Measurements from ENCODE around the gene KCNQ1.

Gene KCNQ1, protein sequence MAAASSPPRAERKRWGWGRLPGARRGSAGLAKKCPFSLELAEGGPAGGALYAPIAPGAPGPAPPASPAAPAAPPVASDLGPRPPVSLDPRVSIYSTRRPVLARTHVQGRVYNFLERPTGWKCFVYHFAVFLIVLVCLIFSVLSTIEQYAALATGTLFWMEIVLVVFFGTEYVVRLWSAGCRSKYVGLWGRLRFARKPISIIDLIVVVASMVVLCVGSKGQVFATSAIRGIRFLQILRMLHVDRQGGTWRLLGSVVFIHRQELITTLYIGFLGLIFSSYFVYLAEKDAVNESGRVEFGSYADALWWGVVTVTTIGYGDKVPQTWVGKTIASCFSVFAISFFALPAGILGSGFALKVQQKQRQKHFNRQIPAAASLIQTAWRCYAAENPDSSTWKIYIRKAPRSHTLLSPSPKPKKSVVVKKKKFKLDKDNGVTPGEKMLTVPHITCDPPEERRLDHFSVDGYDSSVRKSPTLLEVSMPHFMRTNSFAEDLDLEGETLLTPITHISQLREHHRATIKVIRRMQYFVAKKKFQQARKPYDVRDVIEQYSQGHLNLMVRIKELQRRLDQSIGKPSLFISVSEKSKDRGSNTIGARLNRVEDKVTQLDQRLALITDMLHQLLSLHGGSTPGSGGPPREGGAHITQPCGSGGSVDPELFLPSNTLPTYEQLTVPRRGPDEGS

DNA sequence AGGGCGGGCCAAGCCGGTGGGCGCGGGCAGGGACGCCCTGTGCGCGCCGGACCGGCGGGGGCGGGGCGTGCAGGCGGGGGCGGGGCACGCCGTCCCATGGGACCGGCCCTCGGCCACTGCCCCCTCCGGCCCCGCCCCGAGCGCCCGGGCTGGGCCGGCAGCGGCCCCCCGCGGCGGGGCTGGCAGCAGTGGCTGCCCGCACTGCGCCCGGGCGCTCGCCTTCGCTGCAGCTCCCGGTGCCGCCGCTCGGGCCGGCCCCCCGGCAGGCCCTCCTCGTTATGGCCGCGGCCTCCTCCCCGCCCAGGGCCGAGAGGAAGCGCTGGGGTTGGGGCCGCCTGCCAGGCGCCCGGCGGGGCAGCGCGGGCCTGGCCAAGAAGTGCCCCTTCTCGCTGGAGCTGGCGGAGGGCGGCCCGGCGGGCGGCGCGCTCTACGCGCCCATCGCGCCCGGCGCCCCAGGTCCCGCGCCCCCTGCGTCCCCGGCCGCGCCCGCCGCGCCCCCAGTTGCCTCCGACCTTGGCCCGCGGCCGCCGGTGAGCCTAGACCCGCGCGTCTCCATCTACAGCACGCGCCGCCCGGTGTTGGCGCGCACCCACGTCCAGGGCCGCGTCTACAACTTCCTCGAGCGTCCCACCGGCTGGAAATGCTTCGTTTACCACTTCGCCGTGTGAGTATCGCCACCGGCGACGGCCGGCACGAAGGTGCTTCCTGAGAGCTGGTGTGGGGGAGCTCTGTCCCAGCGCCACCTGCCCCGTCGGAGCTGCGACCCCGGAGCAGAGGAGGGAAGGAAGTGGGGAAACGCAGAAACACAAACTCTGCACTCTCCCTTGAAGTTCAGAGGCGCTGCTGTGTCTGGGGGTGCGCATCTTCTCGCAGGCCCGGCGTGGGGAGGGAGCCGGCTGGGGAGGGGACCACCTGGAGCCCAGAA lies at the start of gene KCNQ1:
KCNQ1 (plus strand) TSS at position 188 of the 925 bp plus-strand sequence; CDS start at position 279, 91 bp downstream.
- peak; percentile 14 for DNase-seq

DNA sequence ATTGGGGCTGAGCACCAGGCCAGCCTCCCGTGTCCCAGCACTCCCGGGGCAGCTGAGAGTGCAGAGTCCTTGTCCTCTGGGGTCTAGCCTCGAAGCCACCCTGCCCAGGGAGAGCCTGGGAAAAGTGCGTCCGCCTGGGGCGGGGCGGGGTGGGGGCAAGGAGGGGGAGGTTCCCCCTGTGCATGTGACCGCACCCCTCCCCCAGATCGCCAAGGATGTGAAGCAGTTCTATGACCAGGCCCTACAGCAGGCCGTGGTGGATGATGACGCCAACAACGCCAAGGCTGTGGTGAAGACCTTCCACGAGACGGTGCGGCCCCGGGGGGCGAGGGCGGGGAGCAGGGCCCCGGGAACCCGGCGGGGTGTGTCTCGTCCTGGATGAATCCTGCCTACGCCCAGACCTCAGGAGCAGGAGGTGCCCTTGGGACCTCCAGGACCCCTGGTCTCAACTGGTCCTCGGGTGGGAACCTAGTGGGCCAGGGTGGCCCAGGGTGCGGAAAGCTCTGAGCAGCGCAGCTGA lies 49.5 kb upstream of the KCNQ1 start:
- DNase-seq = no peak

DNA sequence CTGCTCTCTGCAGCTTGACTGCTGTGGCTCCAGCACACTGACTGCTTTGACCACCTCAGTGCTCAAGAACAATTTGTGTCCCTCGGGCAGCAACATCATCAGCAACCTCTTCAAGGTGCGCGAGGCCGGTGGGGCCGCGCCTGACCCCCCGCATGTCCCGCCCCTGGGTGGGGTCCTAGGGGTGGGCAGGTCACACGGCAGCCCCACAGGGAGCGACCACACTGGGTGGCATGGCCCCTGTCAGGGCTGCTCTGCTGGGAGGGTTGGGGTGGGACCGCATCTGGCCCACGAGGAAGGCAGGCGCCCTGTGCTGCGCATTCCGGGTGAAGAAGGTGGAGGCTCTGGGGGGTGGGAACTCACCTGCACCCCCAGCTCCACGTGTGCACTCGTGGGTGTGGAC lies 49.0 kb upstream of the KCNQ1 start:
- no peak for DNase-seq

DNA sequence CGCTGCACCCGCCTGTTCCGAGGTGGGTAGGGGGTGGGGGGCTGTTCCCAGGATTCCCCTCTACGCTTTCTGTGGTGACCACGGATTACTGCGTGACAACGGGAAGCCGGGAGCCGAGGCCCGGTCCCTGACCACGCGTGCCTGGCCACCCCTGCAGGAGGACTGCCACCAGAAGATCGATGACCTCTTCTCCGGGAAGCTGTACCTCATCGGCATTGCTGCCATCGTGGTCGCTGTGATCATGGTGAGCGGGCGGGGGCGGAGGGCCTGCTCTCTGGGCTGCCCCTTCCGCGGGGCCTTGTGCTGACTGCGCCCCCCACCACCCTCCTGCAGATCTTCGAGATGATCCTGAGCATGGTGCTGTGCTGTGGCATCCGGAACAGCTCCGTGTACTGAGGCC lies 48.3 kb upstream of the KCNQ1 start:
- DNase-seq = no peak

DNA sequence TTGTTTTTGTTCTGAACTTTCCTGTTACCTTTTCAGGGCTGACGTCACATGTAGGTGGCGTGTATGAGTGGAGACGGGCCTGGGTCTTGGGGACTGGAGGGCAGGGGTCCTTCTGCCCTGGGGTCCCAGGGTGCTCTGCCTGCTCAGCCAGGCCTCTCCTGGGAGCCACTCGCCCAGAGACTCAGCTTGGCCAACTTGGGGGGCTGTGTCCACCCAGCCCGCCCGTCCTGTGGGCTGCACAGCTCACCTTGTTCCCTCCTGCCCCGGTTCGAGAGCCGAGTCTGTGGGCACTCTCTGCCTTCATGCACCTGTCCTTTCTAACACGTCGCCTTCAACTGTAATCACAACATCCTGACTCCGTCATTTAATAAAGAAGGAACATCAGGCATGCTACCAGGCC lies 47.8 kb upstream of the KCNQ1 start:
- no peak for DNase-seq

DNA sequence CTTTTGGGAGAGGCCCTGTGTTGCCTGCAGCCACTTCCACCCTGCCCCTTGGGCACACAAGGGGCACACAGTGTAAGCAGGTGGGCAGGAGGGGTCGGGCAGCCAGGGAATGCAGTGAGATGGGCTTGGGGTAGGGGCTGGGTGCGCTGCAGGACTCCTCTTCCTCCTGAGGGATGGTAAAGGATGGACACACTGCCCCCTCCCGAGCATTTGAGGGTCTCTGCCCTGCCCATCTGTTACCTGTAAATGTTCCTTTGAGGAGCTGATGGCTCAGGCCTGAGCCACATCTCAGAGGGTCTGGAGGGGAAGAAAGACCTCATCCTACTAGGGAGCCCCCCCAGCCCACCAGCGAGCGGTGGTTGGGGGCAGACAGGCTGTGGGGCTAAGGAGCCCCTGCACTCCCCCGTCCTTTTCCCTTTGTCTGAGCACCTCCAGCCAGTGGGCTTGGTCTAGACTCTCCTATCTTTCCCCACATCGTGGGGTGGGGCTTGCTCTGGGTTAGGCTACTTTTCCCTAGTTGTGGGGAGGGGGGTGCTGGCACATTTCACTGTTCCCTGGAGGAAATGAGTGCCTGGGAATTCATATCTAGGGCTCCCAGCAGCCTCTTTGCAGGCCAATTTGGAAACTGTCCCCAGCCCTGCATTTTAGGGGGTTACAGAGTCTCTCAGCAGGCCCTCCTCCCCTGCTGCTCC lies 46.0 kb upstream of the KCNQ1 start:
- no peak for DNase-seq

DNA sequence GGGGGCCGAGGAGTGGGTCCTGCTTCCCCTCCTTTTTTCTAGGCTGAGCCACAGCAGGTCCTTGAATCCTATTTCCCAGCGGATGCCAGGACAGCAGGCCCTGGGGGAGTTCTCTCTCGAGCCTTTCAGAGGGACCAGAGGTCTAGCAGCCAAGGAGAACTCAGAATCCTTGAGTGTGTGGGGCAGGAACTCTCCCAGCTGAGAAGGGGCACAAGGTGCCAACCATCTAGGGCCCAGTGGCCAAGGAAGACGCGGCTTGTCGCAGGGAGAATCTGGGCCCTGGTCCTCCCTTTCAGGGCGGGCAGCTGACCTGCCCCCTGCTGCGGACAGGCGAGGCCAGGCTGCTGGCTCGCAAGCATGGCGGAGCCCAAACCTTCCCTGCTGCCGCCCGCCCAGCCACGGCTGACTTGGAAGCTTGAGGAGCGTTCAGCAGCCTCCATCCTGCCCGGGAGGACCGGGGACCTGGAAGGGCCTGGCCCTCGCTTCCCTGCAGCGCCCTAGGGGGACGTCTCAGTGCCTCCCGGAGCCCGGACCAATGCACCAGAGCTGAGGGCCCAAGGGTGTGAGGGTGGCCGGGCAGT lies 45.2 kb upstream of the KCNQ1 start:
- DNase-seq = no peak

DNA sequence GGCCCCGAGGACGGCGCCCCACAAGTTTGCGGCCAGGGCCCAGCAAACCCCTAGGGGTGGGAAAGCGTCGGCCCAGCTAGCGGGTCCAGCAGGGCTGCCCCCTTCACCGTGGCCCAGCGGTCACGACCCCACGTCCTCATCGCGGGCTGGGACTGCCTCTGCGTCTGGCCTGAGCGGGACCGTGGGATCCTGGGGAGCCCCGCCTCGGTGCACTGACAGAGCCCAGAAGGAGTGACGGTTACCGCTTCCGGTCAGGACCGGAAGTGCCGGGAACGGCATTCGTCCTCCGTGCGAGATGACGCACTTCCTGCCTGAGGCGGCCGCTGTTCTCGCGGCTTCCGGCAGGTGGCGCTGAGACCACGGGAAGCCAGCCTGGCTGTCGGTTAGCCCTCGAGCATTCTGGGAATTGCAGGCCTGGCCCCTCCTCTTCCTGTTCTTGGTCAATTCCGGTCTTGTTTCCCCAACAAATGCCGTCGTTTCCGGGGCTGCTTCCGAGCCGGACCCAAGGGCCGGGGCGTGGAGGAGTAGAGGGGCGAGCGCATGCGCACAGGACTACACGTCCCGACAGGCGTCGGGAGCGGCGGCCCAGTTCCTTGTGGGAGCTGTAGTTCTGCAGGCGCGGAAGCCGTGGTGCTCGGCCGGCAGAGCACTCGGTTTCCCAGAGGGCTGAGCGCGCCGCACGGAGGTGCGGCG lies 44.6 kb upstream of the KCNQ1 start, which contains the start of gene TSSC4:
TSSC4 (plus strand) TSS at position 682 of the 693 bp plus-strand sequence. CDS start 1,884 bp downstream, outside the sequence.
- peak; percentile 100 for DNase-seq

DNA sequence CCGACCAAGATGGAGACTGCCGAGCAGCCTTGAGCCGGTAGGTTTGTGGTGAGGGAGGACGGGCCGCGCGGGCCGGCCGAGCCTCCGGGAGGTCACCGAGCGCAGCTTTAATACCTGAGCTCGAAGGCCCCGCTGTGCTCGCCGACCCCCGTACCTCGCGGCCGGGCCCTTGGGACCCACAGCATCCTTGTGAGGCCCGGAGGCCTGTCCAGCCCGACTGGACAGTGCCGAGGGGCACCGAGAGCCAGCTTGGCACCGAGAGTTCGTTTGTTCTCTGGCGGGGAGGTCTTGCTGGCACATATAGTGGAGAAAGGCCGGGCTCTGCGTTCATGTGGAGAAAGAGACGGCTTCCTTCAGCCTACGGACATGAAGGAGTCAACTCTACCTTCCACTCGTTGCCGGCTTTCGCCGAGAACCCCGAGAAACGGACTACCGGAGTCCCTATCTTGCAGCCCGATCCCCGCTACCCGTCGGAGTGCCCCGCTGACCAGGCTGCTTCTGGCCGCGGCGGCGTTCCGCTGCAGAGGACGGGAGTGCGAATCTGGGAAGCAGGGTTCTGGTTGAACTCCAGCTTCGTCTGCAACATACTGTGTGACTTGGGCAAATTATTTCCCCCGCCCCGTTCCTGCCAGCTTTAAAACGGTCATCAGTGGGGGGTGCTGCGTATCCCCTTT lies 43.9 kb upstream of the KCNQ1 start:
- no peak for DNase-seq

DNA sequence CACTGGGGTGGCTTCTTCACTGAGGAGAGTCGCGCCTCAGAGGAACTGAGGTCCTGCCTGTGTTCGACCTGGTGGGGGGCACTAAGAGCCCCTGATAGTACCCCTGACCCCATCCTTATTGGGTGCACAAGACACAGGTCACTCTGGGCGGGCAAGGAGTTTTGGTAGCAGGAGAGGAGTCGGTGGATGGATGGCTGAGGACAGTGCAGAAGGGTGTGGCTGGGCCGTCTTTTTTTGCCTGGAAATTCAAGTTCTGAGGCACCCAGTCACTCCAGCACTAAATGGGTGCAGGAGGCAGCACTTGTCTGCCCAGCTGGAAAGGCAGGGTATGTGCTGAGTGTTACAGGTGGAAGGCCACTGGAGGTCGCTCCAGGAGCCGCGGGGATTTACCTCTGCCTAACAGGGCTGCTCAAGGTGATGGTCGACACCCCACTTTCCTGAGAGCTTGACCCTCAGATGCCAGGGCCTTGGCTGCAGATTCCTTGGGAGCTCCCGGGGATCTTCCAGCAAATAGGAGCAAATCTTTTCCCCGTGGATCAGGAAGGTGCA lies 43.3 kb upstream of the KCNQ1 start:
- no peak for DNase-seq

DNA sequence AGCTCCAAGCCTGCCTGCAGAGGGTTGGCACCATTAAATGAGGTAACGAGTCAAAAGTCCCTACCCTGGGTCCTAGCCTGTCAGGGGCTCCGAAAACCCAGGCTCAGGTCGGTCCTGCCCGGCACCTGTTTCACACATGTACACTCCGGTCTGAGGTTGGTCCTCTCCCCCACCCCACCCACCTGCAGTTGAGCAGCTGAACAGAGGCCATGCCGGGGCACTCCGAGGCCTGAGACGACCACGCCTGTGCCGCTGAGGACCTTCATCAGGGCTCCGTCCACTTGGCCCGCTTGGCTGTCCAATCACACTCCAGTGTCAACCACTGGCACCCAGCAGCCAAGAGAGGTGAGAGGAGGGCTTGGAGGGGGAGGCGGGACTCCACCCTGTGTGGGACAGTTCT lies 42.7 kb upstream of the KCNQ1 start:
- no peak for DNase-seq

DNA sequence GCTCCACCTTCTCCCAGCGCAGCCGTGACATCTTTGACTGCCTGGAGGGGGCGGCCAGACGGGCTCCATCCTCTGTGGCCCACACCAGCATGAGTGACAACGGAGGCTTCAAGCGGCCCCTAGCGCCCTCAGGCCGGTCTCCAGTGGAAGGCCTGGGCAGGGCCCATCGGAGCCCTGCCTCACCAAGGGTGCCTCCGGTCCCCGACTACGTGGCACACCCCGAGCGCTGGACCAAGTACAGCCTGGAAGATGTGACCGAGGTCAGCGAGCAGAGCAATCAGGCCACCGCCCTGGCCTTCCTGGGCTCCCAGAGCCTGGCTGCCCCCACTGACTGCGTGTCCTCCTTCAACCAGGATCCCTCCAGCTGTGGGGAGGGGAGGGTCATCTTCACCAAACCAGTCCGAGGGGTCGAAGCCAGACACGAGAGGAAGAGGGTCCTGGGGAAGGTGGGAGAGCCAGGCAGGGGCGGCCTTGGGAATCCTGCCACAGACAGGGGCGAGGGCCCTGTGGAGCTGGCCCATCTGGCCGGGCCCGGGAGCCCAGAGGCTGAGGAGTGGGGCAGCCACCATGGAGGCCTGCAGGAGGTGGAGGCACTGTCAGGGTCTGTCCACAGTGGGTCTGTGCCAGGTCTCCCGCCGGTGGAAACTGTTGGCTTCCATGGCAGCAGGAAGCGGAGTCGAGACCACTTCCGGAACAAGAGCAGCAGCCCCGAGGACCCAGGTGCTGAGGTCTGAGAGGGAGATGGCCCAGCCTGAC lies 41.7 kb upstream of the KCNQ1 start:
- no peak for DNase-seq

DNA sequence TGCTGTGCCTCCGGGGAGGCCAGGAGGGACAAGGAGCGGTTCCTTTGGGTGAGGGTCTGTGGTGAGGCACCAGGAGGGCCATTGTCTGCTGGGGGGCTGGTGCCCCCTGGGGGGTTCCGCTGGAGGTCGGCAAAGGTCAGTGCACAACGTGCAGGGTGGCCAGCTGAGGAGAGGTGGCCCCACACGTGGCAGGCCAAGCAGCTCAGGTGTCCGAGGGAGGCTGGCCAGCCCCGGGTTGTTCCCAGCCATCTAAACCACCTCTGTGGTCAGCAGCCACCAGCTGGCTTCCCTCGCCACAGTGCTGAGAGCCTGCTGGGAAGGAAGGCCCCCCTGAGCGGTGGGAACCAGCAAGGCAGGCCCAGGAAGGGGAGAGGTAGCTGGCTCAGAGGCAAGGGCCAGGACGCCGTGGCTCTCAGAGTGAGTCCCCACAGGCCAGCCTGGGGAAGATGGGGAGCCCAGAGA lies 40.0 kb upstream of the KCNQ1 start:
- no peak for DNase-seq

DNA sequence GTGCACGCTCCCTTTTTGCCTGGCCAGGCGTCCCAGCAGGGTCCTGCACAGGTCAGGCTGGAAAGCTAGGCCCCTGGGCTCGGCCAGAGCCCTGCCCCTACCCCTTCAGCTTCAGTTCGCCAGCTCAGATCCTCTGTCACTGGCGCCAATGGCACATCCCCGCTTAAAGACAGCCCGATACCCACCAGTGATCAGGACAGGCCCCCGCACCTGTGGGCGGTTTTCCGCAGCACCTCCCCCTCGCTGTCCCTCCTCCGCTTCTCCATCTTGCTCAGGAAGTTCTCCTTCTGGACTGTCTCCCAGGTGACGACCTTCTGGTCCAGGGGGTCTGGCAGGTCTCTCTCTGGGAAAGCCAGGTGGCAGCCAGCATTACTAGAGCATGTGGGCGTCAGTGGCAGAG lies 38.4 kb upstream of the KCNQ1 start:
- DNase-seq = no peak

DNA sequence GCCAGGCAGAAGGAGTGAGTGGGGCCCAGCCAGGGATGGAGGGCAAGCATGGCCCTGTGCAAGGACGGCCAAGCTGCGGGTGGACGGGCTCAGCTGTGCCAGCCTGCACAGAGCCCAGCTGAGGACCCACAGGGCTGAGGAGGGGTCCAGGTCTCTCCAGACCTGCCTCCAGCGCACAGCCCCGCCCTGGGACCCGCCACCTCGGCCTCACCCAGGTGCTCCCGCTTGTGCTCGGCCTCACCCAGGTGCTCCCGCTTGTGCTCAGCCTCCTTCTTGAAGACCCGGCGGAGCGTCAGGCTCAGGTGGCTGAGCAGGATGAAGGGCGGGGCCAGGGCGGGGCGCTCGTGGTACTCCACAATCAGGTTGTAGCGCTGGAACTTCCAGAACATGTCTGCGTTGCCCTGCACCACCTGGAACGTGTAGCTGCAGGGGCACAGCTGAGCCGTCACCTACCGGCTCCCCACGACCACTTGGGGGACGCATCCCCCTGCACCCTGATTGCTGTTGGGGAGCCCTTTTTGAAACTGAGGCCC lies 37.9 kb upstream of the KCNQ1 start:
- no peak for DNase-seq

DNA sequence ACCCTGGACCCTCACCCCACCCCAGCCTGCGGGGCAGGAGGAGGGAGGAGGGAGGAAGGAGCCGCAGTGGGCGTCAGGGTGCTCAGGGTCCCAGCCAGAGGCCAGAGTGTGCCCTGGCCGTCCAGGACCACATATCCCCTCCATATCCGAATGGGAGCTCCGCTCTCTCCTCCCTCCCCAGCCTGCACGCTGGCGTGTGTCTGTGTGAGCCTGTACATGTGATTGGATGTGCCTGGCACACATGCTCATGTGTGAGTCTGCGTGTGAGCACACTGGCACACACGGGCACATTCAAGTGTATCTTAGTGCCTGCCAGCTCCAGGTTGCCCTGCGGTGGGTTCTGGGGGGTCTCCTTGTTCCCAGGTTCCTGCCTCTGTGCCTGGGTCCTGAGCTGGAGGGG lies 36.1 kb upstream of the KCNQ1 start:
- DNase-seq = no peak

DNA sequence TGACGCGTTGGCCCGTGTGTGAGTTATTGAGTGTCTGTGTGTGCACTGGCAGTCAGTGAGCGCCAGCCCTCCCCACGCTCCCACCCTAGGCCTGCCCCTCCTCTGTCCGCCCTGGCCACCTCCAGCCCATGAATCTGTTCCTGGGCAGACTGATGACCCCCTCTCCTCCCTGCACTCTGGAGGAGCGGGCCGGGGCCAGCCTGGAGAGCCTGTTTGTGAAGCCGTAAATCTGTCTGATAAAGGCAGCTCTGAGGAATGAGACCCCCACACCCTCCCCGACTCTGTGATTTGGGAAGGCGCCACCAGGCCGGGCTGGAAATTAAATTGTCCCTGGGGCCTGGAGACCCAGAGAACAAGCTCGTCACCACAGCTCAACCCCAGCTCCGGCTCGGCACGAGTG lies 35.7 kb upstream of the KCNQ1 start:
- no peak for DNase-seq

DNA sequence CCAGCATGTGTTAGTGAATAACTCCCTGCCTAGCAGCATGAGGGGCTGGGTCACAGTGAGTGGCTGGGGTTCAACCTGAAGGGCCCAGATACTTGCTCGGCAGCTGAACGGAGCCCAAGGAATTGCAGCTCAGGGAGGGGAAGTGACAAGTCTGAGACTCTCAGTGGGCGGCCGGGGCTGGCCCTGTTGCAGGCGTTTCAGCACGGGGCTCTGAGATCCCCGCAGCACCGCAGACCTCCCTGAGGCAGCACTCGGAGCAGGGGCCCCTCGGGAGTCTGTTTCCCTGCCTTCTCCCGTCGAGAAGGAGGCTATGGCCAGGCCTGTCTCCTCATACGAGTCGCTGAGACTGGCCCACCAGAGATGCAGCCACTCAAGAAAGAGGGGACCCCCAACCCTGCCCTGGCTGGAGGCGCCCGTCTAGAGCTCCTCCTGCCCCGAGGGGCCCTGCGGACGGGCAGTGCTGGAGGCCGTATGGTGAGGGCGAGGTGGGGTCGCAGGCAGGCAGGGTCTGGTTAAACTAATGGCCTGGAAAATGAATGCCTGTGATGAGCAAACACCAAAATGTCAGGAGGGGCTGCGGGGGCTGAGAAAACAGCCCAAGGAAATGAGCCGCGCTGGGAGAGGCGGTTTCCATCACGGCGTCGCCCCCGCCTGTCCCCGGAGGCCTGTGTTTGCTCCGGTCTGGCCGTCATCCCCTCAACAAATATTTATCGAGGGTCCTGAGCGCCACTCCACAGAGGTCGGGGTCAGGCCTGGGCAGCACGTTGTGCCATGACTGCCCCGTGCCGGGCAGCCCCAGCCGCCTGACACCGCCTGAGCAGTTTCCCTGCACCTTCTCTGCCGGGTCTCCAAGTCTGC lies 35.0 kb upstream of the KCNQ1 start:
- DNase-seq = no peak

Data from KG1 (cell line).